NOMO-1 treated with DMSO at 0.1 percent for 48 hours (cell line): ENCODE measurements around the gene PDE4C.

Experiments used
- DNase-seq: peaks from one replicate; lab custom pipeline; 2025; ENCODE audit not compliant: unreplicated experiment; lab: John Stamatoyannopoulos, UW

The PDE4C gene

GRCh38 chr19:18225702-18226468, at the start of gene PDE4C:
Gene PDE4C, minus strand, starts transcription at chr19:18226438. Its CDS starts 23 bp downstream, at chr19:18226415.
- no peak for DNase-seq

GRCh38 chr19:18274781-18275356, 48.6 kb upstream of the PDE4C start:
- peak; percentile 74 for DNase-seq

- DNase-seq = peak; percentile 29
Observed at GRCh38 chr19:18274219-18274780, 48.1 kb upstream of the PDE4C start, which contains the start of gene IQCN. Gene IQCN, minus strand, starts transcription at chr19:18274452. Its CDS starts 4,974 bp downstream, at chr19:18269478.

GRCh38 chr19:18273561-18274218, 47.5 kb upstream of the PDE4C start:
- DNase-seq = no peak

GRCh38 chr19:18271433-18271841, 45.2 kb upstream of the PDE4C start:
- no peak for DNase-seq

GRCh38 chr19:18270326-18270725, 44.1 kb upstream of the PDE4C start:
- DNase-seq = no peak

DNA sequence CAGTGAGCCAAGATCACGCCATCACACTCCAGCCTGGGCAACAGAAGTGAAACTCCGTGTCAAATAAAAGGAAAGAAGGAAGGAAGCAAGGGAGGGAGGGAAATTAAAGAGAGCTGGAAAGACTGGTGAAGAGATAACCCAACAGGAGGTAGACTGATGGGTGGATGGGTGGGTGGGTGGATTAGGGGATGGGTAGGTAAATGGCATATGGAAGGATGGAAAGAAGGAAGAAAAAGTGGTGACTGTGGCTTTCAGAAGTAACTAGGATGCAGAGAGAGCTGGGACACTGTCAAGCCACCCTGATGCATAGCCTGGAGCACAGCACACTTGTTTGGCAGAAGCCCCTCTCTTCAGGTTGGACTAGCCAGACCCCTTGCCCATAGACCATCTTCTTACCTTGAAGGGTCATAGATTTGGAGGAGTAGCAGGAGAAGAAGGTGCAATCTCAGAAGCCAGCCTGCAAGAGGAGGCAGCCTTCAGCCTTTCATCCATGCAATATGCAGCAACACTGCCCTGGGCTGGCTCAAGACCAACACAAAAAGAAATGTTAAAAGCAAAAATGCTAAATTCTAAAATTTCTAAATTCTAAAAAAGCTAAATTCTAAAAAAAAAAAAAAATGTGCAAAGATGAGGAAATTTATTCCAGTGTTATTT, 43.0 kb upstream of the PDE4C start:
- no peak for DNase-seq

- no peak for DNase-seq
Observed at GRCh38 chr19:18266771-18267686, 40.8 kb upstream of the PDE4C start.

DNA sequence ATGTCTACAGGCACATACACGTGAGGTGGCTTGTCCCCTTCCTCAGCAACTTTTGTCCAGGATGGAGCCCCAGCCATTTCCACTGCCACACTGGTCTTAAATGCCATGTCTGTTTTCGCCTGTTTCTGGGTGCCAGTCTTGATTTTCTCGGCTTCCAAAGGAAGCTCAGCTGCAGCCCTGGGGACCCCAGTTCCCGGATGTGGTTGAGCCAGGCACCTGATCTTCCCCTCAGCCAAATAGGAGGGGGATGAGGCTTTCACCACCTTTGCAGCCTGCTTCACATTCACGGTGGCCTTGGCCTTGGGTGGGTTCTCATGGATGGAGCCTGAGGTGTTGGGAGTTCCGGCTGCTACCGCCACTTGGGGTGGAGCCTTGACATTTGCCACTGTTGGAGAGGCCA, 39.3 kb upstream of the PDE4C start:
- no peak for DNase-seq

DNA sequence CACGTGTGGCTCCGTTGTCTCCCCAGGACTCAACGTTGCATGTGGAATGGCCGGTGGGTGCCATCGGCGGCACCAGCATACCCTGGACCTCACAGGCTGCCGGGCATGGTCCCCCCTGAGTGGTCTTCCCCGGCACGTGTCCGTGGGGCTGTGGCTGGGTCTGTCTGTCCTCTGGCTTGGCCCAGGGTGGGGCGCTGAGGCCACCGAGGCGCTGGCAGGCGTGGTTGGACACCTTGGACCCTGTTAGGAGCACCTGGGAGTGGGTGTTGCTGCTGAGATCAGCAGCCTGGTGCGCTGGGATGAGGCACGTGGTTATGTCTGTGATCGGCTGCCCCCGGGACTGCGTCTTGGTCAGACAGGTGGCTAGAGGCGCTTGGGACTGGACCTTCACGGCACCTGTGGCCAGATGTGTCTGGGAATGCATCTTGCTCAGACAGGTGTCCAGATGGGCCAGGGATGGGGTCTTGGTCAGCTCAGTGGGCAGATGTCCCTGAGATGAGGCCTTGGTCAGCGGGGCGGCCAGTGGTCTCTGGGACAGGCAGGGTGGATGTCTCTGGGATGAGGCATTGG, 38.8 kb upstream of the PDE4C start:
- DNase-seq = no peak

DNA sequence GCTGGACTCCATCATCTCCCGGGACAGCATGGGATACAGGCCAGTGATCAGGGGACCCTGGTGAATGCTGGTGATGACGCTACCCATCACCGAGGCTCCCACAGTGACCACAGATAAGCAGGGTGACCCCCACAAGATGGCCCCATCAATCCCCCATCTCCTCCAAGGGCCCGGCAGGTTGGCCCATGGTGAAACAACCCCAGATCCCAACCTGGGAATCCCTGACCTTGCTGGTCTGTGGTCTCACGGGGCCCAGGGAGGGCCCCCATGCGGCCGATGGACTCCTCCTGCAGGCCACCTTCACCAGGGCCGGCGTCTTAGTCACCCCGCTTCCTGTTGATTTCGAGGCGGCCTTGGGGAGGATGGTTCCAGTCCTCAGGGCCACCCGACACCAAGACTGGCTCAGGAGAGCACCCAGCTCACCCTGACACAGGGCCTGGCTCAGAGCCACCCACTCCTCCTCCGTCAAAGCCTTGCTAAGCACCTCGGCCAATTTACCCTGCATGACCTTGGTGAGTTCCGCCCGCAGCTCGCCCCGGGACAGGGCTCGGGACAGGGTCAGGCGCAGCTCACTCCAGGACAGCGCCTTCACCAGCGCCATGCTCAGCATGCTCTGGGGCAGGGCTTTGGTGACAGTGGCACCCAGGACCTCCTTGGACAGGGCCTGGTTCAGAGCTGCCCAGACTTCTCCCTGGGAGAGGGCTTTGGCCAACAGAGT, 38.1 kb upstream of the PDE4C start:
- DNase-seq = no peak

- no peak for DNase-seq
Observed at GRCh38 chr19:18263324-18264136, 37.3 kb upstream of the PDE4C start.

GRCh38 chr19:18262917-18263316, 36.7 kb upstream of the PDE4C start:
- no peak for DNase-seq

DNA sequence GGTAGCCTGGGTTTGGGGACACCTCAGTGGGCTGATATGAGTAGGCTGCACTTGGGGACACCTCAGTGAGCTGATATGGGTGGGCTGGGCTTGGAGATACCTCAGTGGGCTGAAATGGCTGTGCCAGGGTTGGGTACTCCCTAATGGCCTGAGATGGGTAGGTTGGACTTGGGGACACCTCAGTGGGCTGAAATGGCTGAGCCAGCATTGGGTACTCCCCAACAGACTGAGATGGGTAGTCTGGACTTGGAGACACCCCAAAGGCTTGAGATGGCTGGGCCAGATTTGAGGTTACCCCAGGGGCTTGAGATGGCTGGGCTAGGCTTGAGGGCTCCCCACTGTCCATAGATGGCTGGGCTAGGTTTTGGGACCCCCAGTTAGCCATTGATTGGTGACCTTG, 35.9 kb upstream of the PDE4C start:
- no peak for DNase-seq

- DNase-seq = no peak
Observed at GRCh38 chr19:18261474-18261873, 35.2 kb upstream of the PDE4C start.

DNA sequence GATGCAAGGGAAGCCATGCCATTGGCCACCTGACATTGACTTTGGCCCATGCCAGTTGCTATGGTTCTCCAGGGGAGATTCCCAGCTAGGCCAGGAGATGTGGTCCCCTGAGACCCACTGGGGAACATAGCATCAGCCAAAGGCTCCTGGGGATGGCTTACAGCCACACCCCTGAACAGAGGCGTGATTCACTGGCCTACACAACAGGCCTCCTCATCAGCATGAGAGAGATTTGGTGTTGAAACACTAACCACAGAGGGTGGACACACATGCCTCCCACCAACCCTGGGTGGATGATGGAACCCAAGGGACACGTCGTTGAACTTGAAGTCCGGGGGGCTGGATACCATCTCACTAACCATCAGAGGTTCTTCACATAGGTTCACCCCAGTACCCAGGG, 33.7 kb upstream of the PDE4C start:
- no peak for DNase-seq

- no peak for DNase-seq
Observed at GRCh38 chr19:18257503-18258470, 31.5 kb upstream of the PDE4C start.
